IMR-90 (cell line): ENCODE results near the gene CPEB3. TPM values are rescaled to one million over a fixed set of nuclear protein-coding genes. Genes with fewer than 3 reads are reported as not detected.
"Not testable (repeated sequence)": the region's sequence is repeated elsewhere in the genome, so short reads cannot be mapped to it uniquely, and the experiment has no call there.

Source experiments
- ATAC-seq: fragments of 200-7000 bp; cut with Tn5 transposase; 2 replicates; pipeline ENCODE4 v1.9.1; 2020; ENCODE audit warnings: low read depth, mild to moderate bottlenecking, moderate library complexity
- BruUV-seq: library from RNA; stranded (reverse); fragments of 400-500 nt; replicated peaks from 2 replicates; lab custom pipeline; 2021; lab: Mats Ljungman, UMichigan
- CTCF ChIA-PET: fragments of 300-600 bp; formaldehyde crosslinking; extraction: SDS; loops from one replicate; lab custom pipeline; 2021; ENCODE audit warnings: antibody characterized with exemption; lab: Yijun Ruan, JAX
- POLR2A ChIA-PET: fragments of 300-600 bp; sonication (Branson Sonifier 250); formaldehyde crosslinking; loops from one replicate; lab custom pipeline; 2022; ENCODE audit warnings: antibody characterized with exemption; ENCODE audit not compliant: unreplicated experiment; lab: Charles Lee
- DNase-seq: peaks from one replicate; pipeline ENCODE4 v3.0.0; 2013
- H2AFZ ChIP-seq: replicated peaks from 2 replicates; pipeline ENCODE3; 2013; ENCODE audit warnings: low read length, mild to moderate bottlenecking; ENCODE audit not compliant: poor library complexity
- H2AK5ac ChIP-seq: 2 replicates; pipeline ENCODE4 v1.6.1; 2013; ENCODE audit warnings: low read depth, low read length, inconsistent platforms
- H2AK9ac ChIP-seq: replicated peaks from 2 replicates; pipeline ENCODE3; 2013; ENCODE audit warnings: mild to moderate bottlenecking, low read depth, low read length, moderate library complexity; ENCODE audit not compliant: poor library complexity
- H2BK120ac ChIP-seq: 2 replicates; pipeline ENCODE4 v1.6.1; 2013; ENCODE audit warnings: low read depth, low read length, inconsistent platforms
- H2BK15ac ChIP-seq: 3 replicates; pipeline ENCODE4 v1.6.1; 2013; ENCODE audit warnings: low read depth, low read length, inconsistent platforms
- H2BK20ac ChIP-seq: 2 replicates; pipeline ENCODE4 v1.6.1; 2013; ENCODE audit warnings: low read depth, mild to moderate bottlenecking, inconsistent platforms, low read length, moderate library complexity
- H2BK5ac ChIP-seq: 2 replicates; pipeline ENCODE4 v1.6.1; 2013; ENCODE audit warnings: mild to moderate bottlenecking, low read depth, low read length, inconsistent platforms; ENCODE audit not compliant: poor library complexity, severe bottlenecking
- H3K14ac ChIP-seq: replicated peaks from 2 replicates; pipeline ENCODE4 v1.6.1; 2013; ENCODE audit warnings: low read depth, low read length, inconsistent platforms
- H3K18ac ChIP-seq: 2 replicates; pipeline ENCODE4 v1.6.1; 2013; ENCODE audit warnings: low read depth, low read length, control low read depth
- H3K23ac ChIP-seq: 2 replicates; pipeline ENCODE4 v1.6.1; 2013; ENCODE audit warnings: low read depth, low read length, inconsistent platforms
- H3K27ac ChIP-seq: 2 replicates; pipeline ENCODE4 v1.5.1; 2013; ENCODE audit warnings: mild to moderate bottlenecking, control low read depth, low read length; ENCODE audit not compliant: insufficient read depth
- H3K27me3 ChIP-seq: 2 replicates; pipeline ENCODE4 v1.6.1; 2013; ENCODE audit warnings: low read length; ENCODE audit not compliant: control insufficient read depth, insufficient read depth
- H3K36me3 ChIP-seq: 2 replicates; pipeline ENCODE4 v1.6.1; 2013; ENCODE audit warnings: low read length, mixed read lengths; ENCODE audit not compliant: control insufficient read depth, insufficient read depth
- H3K4ac ChIP-seq: 2 replicates; pipeline ENCODE4 v1.6.1; 2013; ENCODE audit warnings: low read depth, low read length, inconsistent platforms
- H3K4me1 ChIP-seq: 2 replicates; pipeline ENCODE4 v1.6.1; 2013; ENCODE audit warnings: low read length, mixed read lengths; ENCODE audit not compliant: control insufficient read depth, insufficient read depth
- H3K4me2 ChIP-seq: 2 replicates; pipeline ENCODE4 v1.6.1; 2013; ENCODE audit warnings: low read depth, mild to moderate bottlenecking, control low read depth, low read length, moderate library complexity
- H3K4me3 ChIP-seq: 2 replicates; pipeline ENCODE4 v1.5.1; 2013; ENCODE audit warnings: low read depth, mild to moderate bottlenecking, control low read depth, low read length, moderate library complexity; ENCODE audit not compliant: insufficient read depth
- H3K56ac ChIP-seq: 2 replicates; pipeline ENCODE4 v1.6.1; 2013; ENCODE audit warnings: low read length, inconsistent platforms; ENCODE audit not compliant: insufficient read depth; ENCODE audit errors: extremely low read depth
- H3K79me1 ChIP-seq, 2 experiments: 2 replicates each; pipeline ENCODE4 v1.6.1; 2013; ENCODE audit warnings: low read length in 2 of 2, inconsistent platforms in 1 of 2, low read depth in 1 of 2
- H3K9ac ChIP-seq: 2 replicates; pipeline ENCODE4 v1.6.1; 2013; ENCODE audit warnings: low read depth, low read length, control low read depth
- H3K9me1 ChIP-seq: 2 replicates; pipeline ENCODE4 v1.6.1; 2013; ENCODE audit warnings: low read length, inconsistent platforms; ENCODE audit not compliant: insufficient read depth
- H3K9me3 ChIP-seq: 2 replicates; pipeline ENCODE4 v1.6.1; 2013; ENCODE audit warnings: low read length; ENCODE audit not compliant: control insufficient read depth, insufficient read depth
- H4K20me1 ChIP-seq: 2 replicates; pipeline ENCODE4 v1.6.1; 2013; ENCODE audit warnings: low read length, inconsistent platforms; ENCODE audit not compliant: insufficient read depth
- H4K5ac ChIP-seq: 2 replicates; pipeline ENCODE4 v1.6.1; 2013; ENCODE audit warnings: mild to moderate bottlenecking, low read depth, low read length, control low read depth
- H4K8ac ChIP-seq, 2 experiments: 2 replicates each; pipeline ENCODE4 v1.6.1; 2013; ENCODE audit warnings: low read depth in 2 of 2, low read length in 2 of 2, control low read depth in 1 of 2, inconsistent platforms in 1 of 2
- H4K91ac ChIP-seq: 2 replicates; pipeline ENCODE4 v1.6.1; 2013; ENCODE audit warnings: low read depth, low read length, inconsistent platforms; ENCODE audit not compliant: insufficient read depth
- WGBS, 2 experiments: methylation state at CpG; one replicate each; pipeline versions ENCODE4 v1.1.5 to v1.1.7; 2013; ENCODE audit warnings: missing lambda C conversion rate in 2 of 2; ENCODE audit not compliant: insufficient read length in 1 of 2; ENCODE audit errors: extremely low coverage in 2 of 2; 5-methylcytosine and 5-hydroxymethylcytosine counted together
- dilution Hi-C: fragments of 300-500 bp; cut with HindIII; formaldehyde crosslinking; loops from one replicate; pipeline ENCODE4 v1.14.3; 2018; ENCODE audit warnings: low sequenced_read_pairs; ENCODE audit not compliant: unreplicated experiment
- in situ Hi-C: fragments of 300-500 bp; cut with MboI; formaldehyde crosslinking; loops from 3 replicates; pipeline ENCODE4 v1.14.3; 2019; ENCODE audit warnings: low sequenced_read_pairs, inconsistent platforms, mixed read lengths
- intact Hi-C: fragments of 100-400 bp; cut with micrococcal nuclease; formaldehyde crosslinking; loops from 2 replicates; pipeline ENCODE4 v1.10.0; 2022
- polyA plus RNA-seq, 3 experiments: library from polyadenylated mRNA; depleted of rRNA; stranded (reverse); fragments of >200 nt; gene quantifications; 2 replicates each; pipeline ENCODE4 v1.2.3, GENCODE V29; 2012; ENCODE audit warnings: low replicate concordance in 1 of 3
- total RNA-seq: library from RNA; depleted of rRNA; stranded (reverse); fragments of >200 nt; gene quantifications from 2 replicates; pipeline ENCODE4 v1.2.3, GENCODE V29; 2012
- TF ChIP-seq, protein P1 (sequence below): fragments of 150-350 bp; IDR thresholded peaks from 2 replicates; pipeline ENCODE4 v1.6.1; 2016; ENCODE audit warnings: low read depth, mild to moderate bottlenecking, low read length, moderate library complexity, borderline replicate concordance

CPEB3 gene
- total and polyA plus RNA-seq, 2 of the 4 experiments (the other 2 are of a cell fraction) = 0.18 to 0.36 TPM

GRCh38 chr10:92119340-92119739 lies 171.5 kb downstream of the CPEB3 start:
- TF ChIP-seq, protein P1, sequence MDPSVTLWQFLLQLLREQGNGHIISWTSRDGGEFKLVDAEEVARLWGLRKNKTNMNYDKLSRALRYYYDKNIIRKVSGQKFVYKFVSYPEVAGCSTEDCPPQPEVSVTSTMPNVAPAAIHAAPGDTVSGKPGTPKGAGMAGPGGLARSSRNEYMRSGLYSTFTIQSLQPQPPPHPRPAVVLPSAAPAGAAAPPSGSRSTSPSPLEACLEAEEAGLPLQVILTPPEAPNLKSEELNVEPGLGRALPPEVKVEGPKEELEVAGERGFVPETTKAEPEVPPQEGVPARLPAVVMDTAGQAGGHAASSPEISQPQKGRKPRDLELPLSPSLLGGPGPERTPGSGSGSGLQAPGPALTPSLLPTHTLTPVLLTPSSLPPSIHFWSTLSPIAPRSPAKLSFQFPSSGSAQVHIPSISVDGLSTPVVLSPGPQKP = no peak
- Histone ChIP-seq H3K4me1 (no peaks in the 10 kb centered on the region), H4K20me1 (no peaks in the 10 kb centered on the region), H3K36me3 (no peaks in the 10 kb centered on the region), H4K5ac (no peak overlapping the region), H3K9me3 (no peaks in the 10 kb centered on the region), H3K56ac (no peak overlapping the region), H2AFZ (no peak overlapping the region), H3K4ac (no peak overlapping the region), H2BK20ac (no peak overlapping the region), H3K23ac (no peak overlapping the region), H3K18ac (no peak overlapping the region), H3K27me3 (peaks cover 6% of the 10 kb centered on the region), H4K91ac (no peak overlapping the region), H2BK120ac (no peak overlapping the region), H3K4me2 (no peak overlapping the region), H3K27ac (no peak overlapping the region), H2AK5ac (no peak overlapping the region), H3K14ac (no peak overlapping the region), H4K8ac (no peak overlapping the region), H3K4me3 (no peak overlapping the region), H3K9ac (no peak overlapping the region), H2BK5ac (no peak overlapping the region), H2AK9ac (no peak overlapping the region), H3K9me1 (no peaks in the 10 kb centered on the region), H3K79me1 (no peaks in the 10 kb centered on the region; a peak in 1 of 4 replicates), H2BK15ac (no peak overlapping the region)
- ChIA-PET CTCF (interaction anchor here (0.7 kb wide), 1 partner anchor 703 kb away, joined by 4 read pairs; no protein-coding TSS in a partner anchor), POLR2A (no interaction called here)
- no peak for ATAC-seq
- DNase-seq = no peak
- dilution Hi-C loops = no loop called here
- no TSS peak for BruUV-seq
- intact Hi-C loops = no loop called here
- in situ Hi-C loops = no loop called here

DNA sequence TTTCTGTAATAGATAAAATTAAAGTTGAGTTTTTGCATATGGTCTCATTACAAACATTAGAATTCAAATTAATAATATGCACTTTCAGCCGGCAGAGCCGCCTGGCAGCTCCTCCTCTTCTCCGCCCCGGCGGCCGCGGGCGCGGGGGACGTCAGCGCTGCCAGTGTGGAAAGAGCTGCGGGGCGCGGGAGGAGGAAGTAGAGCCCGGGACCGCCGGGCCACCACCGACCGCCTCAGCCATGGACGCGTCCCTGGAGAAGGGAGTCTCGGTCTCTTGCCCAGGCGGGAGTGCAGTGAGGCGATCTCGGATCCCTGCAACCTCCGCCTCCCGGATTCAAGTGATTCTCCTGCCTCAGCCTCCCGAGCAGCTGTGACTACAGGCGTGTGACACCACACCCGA lies 176.0 kb downstream of the CPEB3 start:
- DNase-seq, H2AK5ac ChIP-seq, POLR2A ChIA-PET, H3K4me3 ChIP-seq, H4K8ac ChIP-seq, H3K36me3 ChIP-seq, H3K27ac ChIP-seq, H3K9ac ChIP-seq, H3K4me1 ChIP-seq, H3K14ac ChIP-seq, H2AK9ac ChIP-seq, intact Hi-C loops, H3K79me1 ChIP-seq, ATAC-seq, H2BK120ac ChIP-seq, H3K56ac ChIP-seq, H3K4me2 ChIP-seq, H3K9me1 ChIP-seq, in situ Hi-C loops, H2BK20ac ChIP-seq, H3K27me3 ChIP-seq, H4K20me1 ChIP-seq, H4K91ac ChIP-seq, H4K5ac ChIP-seq, H3K23ac ChIP-seq, BruUV-seq, H3K9me3 ChIP-seq, H3K18ac ChIP-seq, H2AFZ ChIP-seq, H2BK15ac ChIP-seq, H3K4ac ChIP-seq, H2BK5ac ChIP-seq, dilution Hi-C loops: not testable (repeated sequence)
- CTCF ChIA-PET = interaction anchor here (1.0 kb wide), 1 partner anchor 13 kb away, joined by 3 read pairs; no protein-coding TSS in a partner anchor
- no CpG with 5 or more reads among the region's 30 CpGs for WGBS, 2 experiments
